Middle frontal gyrus (tissue), 1 donor: ENCODE data around the gene EDAR.

Experiments
- DNase-seq: peaks from one replicate; pipeline ENCODE4 v3.0.0-alpha.2; 2015; ENCODE audit warnings: low spot score; ENCODE audit errors: extremely low spot score

The EDAR gene

DNA sequence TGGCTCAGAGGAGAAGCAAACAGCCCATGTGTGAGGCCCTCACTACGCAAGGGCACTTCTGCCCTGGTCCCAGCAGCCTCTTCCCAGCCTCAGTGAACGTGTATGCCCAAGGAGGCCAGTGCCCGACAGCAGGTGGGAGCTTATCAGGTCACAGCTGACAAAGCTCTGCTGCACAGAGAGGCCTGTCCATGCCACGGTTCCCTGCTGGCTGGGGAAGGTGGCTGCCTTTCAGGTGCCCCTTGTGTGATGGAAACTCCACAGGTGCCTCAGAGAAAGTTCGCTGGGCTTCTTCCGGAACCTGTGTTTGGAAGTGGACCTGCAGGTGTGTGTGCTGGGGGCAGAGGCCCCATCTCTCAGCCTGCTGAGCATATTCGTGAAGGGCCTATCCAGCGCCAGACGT is 47.3 kb downstream of the EDAR start:
- no peak for DNase-seq

DNA sequence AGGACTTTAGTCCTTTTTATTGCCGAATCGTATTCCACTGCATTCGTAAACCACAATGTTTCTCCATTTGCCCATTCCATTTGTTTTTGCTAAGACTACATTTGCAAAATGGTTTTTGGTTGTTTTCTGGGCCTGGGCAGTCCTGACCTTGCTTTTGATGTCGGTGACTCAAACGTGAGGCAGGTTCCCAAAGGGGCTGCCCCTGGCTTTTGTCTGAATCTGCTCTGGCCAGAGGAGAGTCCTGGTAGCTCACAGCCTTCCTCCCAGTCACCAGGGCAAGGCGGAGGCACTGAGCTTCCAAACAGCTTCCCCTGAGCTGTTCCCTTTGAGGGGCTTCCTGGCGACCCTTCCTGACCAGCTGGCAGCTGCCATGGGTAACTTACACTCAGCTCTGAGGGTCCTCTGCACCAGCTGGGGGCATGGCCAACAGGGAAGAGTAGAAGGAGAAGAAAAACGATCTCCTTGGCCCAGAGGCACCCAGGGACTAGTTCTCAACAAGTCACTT is 47.8 kb downstream of the EDAR start:
- DNase-seq, result no peak

DNA sequence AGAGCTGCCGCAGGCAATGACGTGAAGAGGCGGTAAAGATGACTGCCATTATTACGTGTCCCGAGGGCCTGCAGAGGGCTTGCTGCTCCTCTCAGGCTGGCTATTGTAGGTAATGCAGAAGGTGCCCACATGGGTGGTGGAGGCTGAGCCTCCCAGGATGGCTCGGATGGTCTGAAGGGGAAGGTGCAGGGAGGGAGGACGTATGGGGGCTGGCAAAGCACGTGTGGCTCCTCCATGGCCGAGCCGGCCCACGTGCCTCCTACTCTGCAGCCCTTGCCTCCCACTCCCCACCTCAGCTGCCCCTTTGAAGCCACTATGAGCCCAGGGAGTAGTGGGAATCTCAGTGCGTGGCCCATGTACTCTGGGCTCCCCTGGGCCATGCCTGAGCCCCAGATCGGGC is 48.9 kb downstream of the EDAR start:
- no peak for DNase-seq

DNA sequence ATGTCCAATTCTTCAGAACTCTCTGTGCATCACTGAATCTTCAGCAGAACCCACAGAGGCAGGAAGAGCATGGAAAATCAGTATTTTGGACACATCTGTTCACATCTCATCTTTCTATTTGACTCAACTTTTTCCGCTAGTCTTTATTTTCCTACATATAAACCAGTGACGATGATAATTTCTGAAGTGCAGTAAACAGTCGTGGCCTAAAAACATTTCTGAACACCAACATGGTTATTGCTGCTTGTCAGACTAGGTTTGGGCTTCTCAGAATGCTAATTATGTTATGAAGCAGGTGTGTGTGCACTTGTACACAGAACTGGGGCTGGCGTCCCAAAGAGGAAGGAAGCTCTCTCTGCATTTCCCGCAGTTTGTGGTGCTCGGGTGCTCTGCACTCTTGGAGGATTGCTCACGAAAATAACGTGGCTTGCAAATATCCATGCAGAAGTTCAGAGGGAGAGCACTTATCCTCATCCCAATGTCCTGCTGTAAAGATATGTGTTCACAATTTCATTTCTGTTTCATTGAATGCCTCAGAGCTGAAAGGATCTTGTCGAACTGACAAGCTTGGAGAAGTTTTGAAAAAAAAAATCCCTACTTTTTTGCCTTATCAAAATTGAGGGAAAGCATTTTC is 50.8 kb downstream of the EDAR start:
- DNase-seq, result no peak

DNA sequence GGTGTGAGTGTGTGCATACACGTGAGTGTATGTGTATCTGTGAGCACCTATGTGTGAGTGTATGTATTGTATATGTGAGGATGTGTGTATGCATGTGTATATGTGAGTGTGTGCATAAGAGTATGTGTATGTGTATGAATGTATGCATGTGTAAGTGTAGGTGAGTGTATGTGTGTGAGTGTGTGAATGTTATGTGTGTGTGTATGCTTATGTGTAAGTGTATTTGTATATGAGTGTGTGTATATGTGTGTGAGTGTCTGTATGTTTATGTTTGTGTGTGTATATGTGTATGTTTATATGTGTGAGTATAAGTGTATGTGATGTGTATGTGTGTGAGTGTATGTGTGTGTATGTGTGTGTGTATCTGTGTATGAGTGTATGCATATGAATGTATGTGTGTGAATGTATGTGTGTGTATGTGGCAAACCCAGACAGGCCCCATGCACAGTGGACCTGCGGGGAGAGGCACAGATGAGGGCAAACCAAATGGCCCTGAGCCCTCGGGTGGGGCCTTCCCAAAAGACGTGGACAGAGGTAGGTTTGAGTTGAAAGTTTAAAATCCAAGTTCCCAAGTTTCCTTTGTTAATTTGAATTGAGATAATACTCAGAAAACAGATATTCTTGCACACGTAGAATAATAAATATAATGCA is 51.5 kb downstream of the EDAR start:
- DNase-seq, result no peak

DNA sequence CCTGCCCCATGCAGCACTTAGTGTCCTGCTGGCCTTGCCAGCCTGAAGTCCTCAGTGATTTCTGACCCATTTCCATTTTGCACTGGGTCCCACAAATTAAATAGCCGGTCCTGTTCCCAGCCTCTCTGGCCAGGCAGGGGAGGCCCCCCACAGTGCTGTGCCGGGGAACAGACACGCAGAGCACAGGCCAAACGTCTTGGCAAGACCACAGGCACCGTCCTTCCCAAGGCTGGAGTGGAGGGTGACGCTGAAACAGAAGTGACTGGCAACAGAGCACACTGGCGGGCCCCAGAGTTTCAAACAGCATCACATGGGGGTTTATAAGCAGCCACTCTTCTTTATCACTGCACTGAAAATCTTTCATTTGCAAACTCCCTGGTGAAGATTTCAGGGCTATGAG is 52.2 kb downstream of the EDAR start:
- DNase-seq, result no peak

DNA sequence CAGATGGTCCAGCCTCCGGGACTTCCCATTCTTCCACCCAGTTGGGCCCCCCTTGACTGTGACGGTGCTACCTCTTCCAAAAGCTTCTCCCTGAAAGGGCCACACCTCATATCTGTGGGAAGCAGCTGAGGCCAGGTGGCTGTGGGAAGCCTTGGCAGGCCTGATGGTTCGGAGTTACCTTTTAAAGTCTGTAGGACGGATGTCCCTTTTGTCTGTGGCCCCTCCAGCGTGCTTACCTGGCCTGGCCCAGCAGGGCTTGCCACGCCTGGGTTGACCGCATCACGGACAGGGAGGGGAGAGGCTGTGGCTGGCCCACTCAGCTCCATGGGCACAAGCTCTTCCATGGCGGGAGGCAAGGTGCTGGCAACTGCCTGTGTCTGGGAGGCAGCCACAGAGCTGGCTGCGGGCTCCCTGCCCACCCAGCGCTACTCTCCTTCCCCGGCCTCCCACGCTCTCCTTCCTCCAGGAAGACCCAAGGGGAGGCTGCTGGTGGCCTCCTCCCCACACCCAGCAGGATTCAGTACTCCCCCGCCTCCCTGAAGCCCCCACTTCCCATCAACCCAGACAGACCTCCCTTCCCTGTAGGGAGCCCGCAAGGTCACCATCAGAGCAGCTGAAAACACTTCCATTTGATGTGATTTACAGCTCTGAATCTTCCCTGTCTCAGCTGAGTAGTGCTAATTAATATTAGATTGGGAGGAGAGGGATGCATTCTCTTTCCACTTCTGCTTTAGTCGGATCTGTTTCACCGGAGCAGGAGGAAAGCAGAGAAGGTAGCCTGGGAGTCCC is 52.8 kb downstream of the EDAR start:
- no peak for DNase-seq

DNA sequence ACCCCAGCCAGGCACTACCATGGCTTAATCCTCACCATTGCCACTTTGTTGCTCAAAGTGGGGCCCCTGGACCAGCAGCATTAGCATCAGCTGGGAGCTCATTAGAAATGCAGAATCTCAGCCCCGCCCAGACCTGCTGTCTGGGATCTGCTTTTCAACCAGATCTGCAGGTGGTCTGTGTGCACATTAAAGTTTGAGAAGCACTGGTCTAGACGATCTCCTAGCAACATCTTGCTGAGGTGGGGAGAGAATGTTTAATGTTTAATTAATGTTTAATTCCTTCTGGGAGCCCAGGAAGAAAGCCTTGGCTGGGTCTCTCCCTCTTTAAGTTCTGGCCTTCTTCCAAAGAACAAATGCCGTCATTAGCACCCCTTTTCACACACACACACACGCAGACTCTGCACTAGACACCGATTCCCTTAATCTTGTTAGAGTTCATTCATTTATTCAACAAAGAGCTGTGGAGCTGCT is 53.7 kb downstream of the EDAR start:
- no peak for DNase-seq

DNA sequence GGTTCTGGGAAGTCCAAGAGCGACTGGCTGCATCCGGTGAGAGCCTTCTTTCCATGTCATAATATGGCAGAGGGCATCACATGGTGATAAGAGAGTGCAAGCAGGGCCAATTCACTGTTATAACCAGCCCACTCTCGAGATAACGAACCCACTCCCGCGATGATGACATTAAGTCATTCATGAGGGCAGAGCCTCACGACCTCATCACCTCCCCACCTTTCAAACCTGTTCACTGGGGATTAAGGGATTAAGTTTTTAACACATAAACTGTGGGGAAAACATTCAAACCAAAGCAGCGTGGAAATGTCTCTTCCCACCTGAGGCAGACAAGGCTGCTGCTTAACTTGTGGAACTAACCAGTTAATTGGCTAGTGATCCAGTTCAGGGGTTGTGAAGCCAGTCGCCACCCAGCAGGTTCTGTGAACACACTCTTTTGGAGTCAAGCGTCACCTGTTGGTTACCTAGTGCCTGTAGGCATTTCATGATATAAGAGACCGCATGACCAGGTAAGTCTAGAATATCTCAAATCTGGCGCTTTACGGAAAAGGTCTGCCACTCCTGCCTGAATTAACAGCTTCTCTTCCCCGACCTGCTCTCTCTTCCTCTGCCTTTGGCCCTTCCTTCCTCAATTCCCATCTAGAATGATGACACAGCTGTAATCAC is 54.3 kb downstream of the EDAR start:
- no peak for DNase-seq

DNA sequence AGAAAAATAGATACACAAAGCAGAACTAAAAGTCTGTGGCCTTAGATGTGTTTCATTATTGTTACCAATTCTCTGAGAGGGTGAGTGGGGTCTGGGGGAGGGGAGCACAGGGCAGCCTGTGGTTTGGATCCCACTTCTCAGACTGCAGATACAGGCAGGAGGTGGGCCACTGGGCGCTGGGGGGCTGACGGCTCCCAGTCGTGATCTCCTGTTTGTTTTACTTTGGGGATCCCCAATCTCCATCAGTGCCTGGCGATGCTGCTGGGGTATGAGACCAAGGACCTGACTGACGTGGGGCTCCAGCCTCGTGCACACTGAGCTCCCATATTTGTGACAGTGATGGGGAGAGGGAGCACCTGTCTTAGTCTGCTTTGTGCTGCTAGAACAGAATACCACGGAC is 54.9 kb downstream of the EDAR start:
- DNase-seq, result no peak

DNA sequence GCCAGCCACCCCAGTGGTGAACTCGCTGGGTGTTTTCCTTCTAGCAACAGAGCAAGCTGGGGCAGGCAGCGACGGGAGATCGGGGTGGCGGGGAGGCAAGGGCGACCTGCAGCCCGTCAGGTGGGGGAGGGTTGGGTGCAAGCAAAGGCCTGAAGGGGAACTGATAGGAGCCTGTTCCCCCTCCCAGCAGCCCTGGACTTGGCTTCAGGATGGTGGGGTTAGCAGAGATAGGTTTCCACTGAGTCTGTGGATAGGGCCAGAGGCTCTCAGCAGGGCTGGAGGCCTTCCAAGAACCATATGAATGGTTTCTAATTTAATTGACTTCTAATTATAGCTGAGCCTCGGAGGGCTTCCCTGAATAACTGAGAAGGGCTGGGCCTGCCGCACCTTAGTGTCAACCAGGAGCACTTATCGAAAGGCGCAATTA is 55.3 kb downstream of the EDAR start:
- no peak for DNase-seq

DNA sequence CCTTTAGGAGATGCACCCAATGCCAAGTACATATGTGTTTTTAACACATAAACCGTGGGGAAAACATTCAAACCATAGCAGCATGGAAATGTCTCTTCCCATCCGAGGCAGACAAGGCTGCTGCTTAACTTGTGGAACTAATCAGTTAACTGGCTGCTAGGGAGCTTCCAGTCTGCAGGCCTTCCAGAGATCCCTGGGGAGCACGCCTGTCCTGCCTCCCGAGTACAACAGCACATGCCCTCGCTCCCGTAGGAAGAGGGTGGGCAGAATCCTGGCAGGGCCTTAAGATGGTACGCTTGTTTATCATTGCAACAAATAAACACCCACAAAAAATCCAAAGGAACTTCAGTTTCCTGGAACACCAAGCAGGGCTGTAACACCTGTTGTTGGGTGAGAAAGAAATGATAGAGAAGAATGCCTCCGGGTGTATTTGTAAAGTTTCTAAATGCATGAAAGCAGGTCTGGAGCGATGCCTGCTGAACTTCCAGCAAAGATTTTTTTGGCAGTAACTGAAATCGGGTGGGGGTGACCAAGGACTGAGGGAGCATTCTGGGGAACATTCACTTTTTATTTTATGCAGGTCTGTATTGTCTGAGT is 56.2 kb downstream of the EDAR start:
- no peak for DNase-seq

DNA sequence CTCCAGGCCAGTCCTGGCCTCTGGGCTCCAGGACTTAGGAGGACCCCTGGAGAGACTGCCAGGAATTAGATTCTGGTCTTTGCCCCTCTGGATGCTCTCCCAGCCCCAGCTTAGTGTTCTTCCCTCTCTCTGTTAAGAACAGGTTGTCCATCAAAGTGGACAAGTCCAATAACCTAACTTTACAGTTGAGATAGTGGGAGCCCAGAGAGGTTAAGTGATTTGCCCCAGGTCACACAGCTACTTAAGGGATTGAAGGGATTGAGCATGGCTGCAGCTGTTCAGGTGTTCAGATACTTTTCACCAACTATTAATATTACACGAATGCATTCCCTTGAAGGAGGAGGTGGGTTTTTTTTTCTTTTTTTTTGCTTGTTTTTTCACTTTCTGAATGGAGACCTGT is 57.6 kb downstream of the EDAR start:
- DNase-seq, result no peak

DNA sequence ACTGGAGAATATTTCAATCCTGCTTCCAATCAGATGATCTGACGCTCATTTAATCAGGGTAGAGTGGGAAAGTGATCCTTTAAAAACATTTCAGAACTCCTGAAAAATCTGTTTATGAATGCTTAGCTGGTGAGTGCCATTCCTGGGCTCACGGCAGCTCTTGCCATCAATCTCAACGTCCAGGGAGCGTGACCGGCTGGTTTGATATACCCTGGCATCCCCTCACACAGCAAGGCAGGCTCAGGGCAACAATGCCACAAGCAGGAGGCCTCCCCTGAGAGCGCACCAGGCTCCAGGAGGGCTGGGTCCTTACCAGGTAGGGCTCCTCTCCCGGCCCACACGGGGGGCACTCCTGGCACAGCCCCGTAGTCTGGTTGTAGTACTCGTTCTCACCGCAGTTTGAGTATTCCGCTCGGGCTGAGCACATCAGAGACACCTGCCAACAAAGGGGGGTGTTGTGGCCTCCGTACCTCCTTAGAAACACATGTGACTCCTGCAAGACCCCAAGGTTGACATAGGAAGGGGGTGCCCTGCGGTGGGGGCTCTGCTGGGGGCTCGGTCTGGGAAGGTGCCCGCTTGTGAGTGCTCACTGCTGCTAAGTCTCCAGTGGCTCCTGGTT is 59.1 kb downstream of the EDAR start:
- DNase-seq, result no peak

DNA sequence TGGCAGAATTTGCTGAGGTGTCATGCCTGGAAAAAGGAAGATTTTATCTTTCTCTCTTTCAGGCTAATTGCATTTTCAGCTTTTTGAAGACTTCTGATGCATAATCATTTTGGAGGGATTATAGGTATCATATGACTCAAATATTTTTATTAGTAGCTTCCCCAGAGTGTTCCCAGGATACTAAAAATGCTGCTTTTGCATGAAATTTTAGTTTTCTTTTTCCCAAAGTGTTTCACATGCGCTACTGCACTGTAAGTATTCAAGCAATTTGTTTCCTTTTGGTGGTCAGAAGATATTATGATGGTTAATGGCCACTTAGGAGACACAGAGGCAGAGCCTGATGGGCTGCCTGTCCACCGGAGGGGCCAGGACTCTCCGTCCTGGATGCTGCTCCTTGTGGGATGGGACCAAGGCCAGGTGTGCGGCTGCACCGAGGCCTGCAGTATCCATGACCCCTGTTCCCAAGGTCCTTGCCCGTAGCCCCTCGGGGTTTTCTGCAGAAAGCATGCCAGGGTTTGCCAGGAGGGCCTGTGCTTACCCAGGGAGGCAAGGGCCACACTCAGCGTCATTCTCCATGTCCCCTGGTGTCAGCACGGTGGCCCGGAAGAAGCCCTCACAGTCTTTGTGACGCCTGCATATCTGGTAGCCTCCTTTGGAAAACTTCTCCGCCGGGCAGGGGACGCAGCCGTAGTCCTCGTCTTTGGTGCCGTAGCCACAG is 60.2 kb downstream of the EDAR start:
- DNase-seq, result no peak

DNA sequence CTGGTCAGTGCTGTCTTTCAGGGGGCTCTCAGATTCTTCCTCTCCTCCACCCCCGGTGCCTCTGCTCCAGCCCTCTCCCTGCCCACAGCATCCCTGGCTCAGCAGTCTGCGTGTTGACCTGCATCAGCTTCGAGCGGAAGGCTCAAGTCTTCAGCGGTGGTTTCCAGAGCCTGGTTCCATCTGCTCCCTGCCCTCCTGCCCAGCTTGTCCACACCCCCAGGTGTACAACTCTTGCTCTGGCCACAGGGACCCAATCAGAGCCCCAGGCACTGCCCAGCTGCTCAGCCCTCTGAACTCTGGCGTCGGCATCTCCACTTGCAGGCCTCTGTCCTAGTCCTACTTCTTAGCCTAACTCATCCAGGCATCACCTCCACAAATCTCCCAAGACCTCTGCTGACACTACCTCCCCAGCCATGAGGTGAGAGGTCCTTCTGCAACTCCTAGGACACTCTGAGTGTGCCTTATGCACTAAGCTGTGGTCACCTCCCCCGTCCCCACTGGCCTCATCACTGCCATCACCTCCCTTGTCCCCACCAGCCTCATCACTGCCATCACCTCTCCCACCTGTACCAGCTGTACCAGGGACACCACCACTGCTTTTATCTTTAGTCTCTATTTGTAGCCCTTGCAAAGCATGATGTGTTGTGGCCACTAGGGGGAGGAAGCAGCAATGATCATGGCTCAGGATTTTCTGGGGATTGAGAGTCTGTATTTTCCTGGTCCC is 60.9 kb downstream of the EDAR start:
- peak; percentile 12 for DNase-seq

DNA sequence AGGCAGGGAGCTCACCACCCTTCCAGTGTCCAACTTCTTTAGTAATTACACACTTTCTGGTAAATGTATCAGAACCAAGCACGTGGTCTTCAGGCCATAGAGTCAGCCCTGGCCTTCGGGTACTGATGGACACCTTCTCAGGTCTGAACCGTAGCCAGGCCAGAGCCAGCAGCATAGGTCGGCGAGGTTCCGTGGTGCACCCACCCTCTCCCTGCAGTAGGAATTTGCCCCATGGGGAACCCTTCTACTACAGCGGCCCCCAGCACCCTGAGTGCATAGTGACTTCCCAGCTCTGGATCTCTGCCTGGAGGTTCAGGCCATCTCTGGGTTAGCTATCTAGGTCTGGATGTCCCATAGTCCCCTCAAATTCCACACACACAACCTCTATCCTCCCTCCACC is 61.6 kb downstream of the EDAR start:
- DNase-seq, result no peak

DNA sequence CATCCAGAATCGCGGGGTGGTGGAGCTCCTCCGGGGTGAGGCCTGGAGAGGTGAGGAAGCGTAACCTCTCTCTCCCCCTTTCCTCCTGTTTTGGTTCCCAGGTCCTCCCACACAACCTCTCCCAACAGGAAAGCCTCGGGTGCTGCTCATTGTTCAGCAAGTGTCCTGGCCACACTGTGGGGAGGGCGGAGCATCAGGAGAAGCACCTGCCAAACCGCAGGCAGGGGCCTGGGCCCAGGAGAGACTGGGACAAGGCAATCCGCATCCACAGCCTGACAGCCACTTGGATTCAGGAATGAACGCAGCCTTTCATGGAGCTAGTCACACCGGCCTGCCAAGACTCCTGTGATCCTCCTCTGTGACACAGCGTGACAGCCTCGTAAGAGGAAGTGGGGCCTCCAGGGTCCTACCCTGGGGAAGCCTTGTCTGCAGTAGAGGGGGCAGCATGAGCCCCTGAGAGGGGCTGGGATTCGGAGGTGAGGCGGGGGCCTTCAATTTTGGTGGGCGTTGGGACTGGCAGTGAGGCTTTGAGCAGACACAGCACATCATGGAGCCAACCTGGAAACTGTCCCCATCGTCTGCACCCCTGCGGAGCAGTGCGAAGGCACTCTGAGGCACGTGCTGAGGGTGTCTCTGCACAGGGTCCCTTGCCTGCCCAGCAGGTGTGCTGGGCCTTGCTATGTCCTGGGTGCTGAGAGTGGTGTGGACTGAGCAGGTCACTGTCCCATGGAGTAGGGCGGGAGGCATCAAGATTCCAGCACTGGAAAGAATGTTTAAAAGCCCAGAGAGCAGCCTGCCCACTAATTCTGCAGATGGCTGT is 62.2 kb downstream of the EDAR start:
- DNase-seq, result no peak

DNA sequence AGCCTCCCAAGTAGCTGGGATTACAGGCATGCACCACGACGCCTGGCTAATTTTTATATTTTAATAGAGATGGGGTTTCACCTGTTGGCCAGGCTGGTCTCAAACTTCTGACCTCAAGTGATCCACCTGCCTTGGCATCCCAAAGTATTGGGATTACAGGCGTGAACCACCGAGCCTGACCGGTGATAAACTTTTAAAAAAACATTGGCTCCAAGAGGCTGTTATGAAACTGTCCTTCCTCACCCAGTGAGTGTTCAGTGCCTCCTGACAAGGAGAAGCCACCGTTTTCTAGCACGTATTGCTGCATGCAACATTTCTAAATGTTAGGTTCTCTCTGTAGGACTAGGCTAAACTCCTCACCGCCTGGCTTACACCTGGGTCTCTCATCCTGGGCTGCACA is 63.3 kb downstream of the EDAR start:
- DNase-seq, result no peak
